BE2C (cell line): ENCODE results near the gene ADAM11.

ENCODE experiments used
- DNase-seq: peaks from one replicate; pipeline ENCODE4 v3.0.0-alpha.2; 2020
- H3K27me3 ChIP-seq: fragments of 250-450 bp; sonication (Bioruptor Pico); 2 replicates; pipeline ENCODE4 v1.5.1; 2020; ENCODE audit warnings: mild to moderate bottlenecking
- H3K36me3 ChIP-seq: fragments of 250-450 bp; sonication (Bioruptor Pico); 2 replicates; pipeline ENCODE4 v1.5.1; 2020; ENCODE audit warnings: mild to moderate bottlenecking
- H3K4me1 ChIP-seq: fragments of 250-450 bp; sonication (Bioruptor Pico); 2 replicates; pipeline ENCODE4 v1.5.1; 2020
- H3K4me3 ChIP-seq: 2 replicates; pipeline ENCODE4 v1.5.1; 2011; ENCODE audit warnings: low read depth, low read length
- H3K9me3 ChIP-seq: fragments of 250-450 bp; sonication (Bioruptor Pico); 2 replicates; pipeline ENCODE4 v1.5.1; 2020
- CTCF ChIP-seq: IDR thresholded peaks from 2 replicates; pipeline ENCODE4 v1.5.1; 2012; ENCODE audit warnings: mild to moderate bottlenecking, low read depth, low read length

ADAM11 gene

GRCh38 chr17:44776628-44777393, 18.0 kb downstream of the ADAM11 start:
- no peak for TF ChIP-seq CTCF
- Histone ChIP-seq H3K4me3 (no peak overlapping the region), H3K4me1 (peaks cover 3% of the 10 kb centered on the region; the same call in 1 of the 2 replicates), H3K9me3 (no peaks in the 10 kb centered on the region), H3K27me3 (peaks cover 4% of the 10 kb centered on the region; the same call in 1 of the 2 replicates), H3K36me3 (no peaks in the 10 kb centered on the region)
- DNase-seq = no peak

GRCh38 chr17:44777394-44778348, 18.9 kb downstream of the ADAM11 start:
- no peak for DNase-seq
- Histone ChIP-seq H3K4me1 (peaks cover 3% of the 10 kb centered on the region; the same call in 1 of the 2 replicates), H3K4me3 (no peak overlapping the region), H3K27me3 (peaks cover under 1% of the 10 kb centered on the region; the same call in 1 of the 2 replicates), H3K36me3 (no peaks in the 10 kb centered on the region), H3K9me3 (no peaks in the 10 kb centered on the region)
- TF ChIP-seq CTCF = no peak

GRCh38 chr17:44778656-44779210, 19.9 kb downstream of the ADAM11 start:
- peaks cover 3% of the 10 kb centered on the region; the same call in 1 of the 2 replicates for H3K4me1 ChIP-seq
- H3K9me3 ChIP-seq = no peaks in the 10 kb centered on the region
- no peaks in the 10 kb centered on the region; the same call in 1 of the 2 replicates for H3K27me3 ChIP-seq
- peak overlapping the region; percentile 76 for H3K4me3 ChIP-seq
- no peak for TF ChIP-seq CTCF
- DNase-seq = no peak
- no peaks in the 10 kb centered on the region for H3K36me3 ChIP-seq

- TF ChIP-seq CTCF = peak; percentile 93
Measured at GRCh38 chr17:44779211-44780025, 20.6 kb downstream of the ADAM11 start.

GRCh38 chr17:44780161-44780560, 21.4 kb downstream of the ADAM11 start:
- H3K36me3 ChIP-seq = no peaks in the 10 kb centered on the region
- no peak overlapping the region for H3K4me3 ChIP-seq
- DNase-seq = no peak
- no peak for TF ChIP-seq CTCF
- H3K27me3 ChIP-seq = no peaks in the 10 kb centered on the region
- H3K4me1 ChIP-seq = peaks cover 3% of the 10 kb centered on the region; the same call in 1 of the 2 replicates
- H3K9me3 ChIP-seq = no peaks in the 10 kb centered on the region

More at GRCh38 chr17:44779211-44780025, 20.6 kb downstream of the ADAM11 start:
- peak; percentile 87 for DNase-seq
- peak overlapping the region; percentile 76 for H3K4me3 ChIP-seq
- H3K4me1 ChIP-seq = peaks cover 3% of the 10 kb centered on the region; the same call in 1 of the 2 replicates
- H3K9me3 ChIP-seq = no peaks in the 10 kb centered on the region
- no peaks in the 10 kb centered on the region for H3K36me3 ChIP-seq
- no peaks in the 10 kb centered on the region for H3K27me3 ChIP-seq
